H7 (cell line): Measurements from ENCODE around the gene TMEM229B. TPM values are rescaled to one million over a fixed set of nuclear protein-coding genes. Genes with fewer than 3 reads are reported as not detected.
A peak's percentile ranks its signal among the peaks of the same experiment; 100 is the strongest.

Source experiments
- DNase-seq: peaks from one replicate; pipeline ENCODE4 v3.0.0; 2012
- H3K27me3 ChIP-seq: 2 replicates; pipeline ENCODE4 v1.6.0; 2011; ENCODE audit warnings: mild to moderate bottlenecking, low read length; ENCODE audit not compliant: control insufficient read depth, insufficient read depth
- H3K36me3 ChIP-seq: replicated peaks from 2 replicates; pipeline ENCODE4 v1.5.1; 2011; ENCODE audit warnings: low read length; ENCODE audit not compliant: control insufficient read depth, insufficient read depth
- H3K4me3 ChIP-seq: 2 replicates; pipeline ENCODE4 v1.5.1; 2011; ENCODE audit warnings: low read depth, mild to moderate bottlenecking, control low read depth, low read length, moderate library complexity; ENCODE audit not compliant: insufficient read depth
- total RNA-seq: library from RNA; depleted of rRNA; stranded (reverse); fragments of >200 nt; shearing (Covaris generic); gene quantifications from 2 replicates; pipeline ENCODE4 v1.2.3, GENCODE V29; 2014

Gene TMEM229B
- total RNA-seq, 1 experiment from 2014 or later = 0.69 TPM

GRCh38 chr14:67441256-67441655, 47.3 kb downstream of the TMEM229B start:
- DNase-seq = no peak
- no peaks in the 10 kb centered on the region for H3K27me3 ChIP-seq
- no peaks in the 10 kb centered on the region for H3K36me3 ChIP-seq
- H3K4me3 ChIP-seq = no peak overlapping the region

- DNase-seq = no peak
- H3K27me3 ChIP-seq = no peaks in the 10 kb centered on the region
- H3K36me3 ChIP-seq = no peaks in the 10 kb centered on the region
- H3K4me3 ChIP-seq = no peak overlapping the region
Observed at GRCh38 chr14:67440513-67440912, 48.0 kb downstream of the TMEM229B start.

- Histone ChIP-seq H3K36me3 (no peaks in the 10 kb centered on the region), H3K27me3 (no peaks in the 10 kb centered on the region), H3K4me3 (no peak overlapping the region)
- DNase-seq = no peak
Observed at GRCh38 chr14:67438969-67439368, 49.6 kb downstream of the TMEM229B start.

- Histone ChIP-seq H3K27me3 (no peaks in the 10 kb centered on the region), H3K4me3 (no peak overlapping the region), H3K36me3 (no peaks in the 10 kb centered on the region)
- no peak for DNase-seq
Observed at GRCh38 chr14:67436006-67436866, 52.3 kb downstream of the TMEM229B start.

GRCh38 chr14:67435603-67436002, 52.9 kb downstream of the TMEM229B start:
- Histone ChIP-seq H3K4me3 (no peak overlapping the region), H3K36me3 (no peaks in the 10 kb centered on the region), H3K27me3 (no peaks in the 10 kb centered on the region)
- no peak for DNase-seq

GRCh38 chr14:67432050-67432564, 56.4 kb downstream of the TMEM229B start:
- no peaks in the 10 kb centered on the region for H3K36me3 ChIP-seq
- no peak for DNase-seq
- no peak overlapping the region for H3K4me3 ChIP-seq
- no peaks in the 10 kb centered on the region for H3K27me3 ChIP-seq

- H3K36me3 ChIP-seq = no peaks in the 10 kb centered on the region
- no peak overlapping the region for H3K4me3 ChIP-seq
- DNase-seq = no peak
- no peaks in the 10 kb centered on the region for H3K27me3 ChIP-seq
Observed at GRCh38 chr14:67429510-67430205, 58.9 kb downstream of the TMEM229B start.

- Histone ChIP-seq H3K27me3 (no peaks in the 10 kb centered on the region), H3K36me3 (no peaks in the 10 kb centered on the region), H3K4me3 (no peak overlapping the region)
- peak; percentile 41 for DNase-seq
Observed at GRCh38 chr14:67428501-67429031, 60.0 kb downstream of the TMEM229B start.

- H3K27me3 ChIP-seq = no peaks in the 10 kb centered on the region
- peak; percentile 87 for DNase-seq
- no peak overlapping the region for H3K4me3 ChIP-seq
- H3K36me3 ChIP-seq = no peaks in the 10 kb centered on the region
Observed at GRCh38 chr14:67426983-67427606, 61.4 kb downstream of the TMEM229B start.

GRCh38 chr14:67426161-67426560, 62.4 kb downstream of the TMEM229B start:
- no peak for DNase-seq
- Histone ChIP-seq H3K4me3 (no peak overlapping the region), H3K36me3 (no peaks in the 10 kb centered on the region), H3K27me3 (no peaks in the 10 kb centered on the region)

- Histone ChIP-seq H3K36me3 (no peaks in the 10 kb centered on the region), H3K27me3 (no peaks in the 10 kb centered on the region), H3K4me3 (no peak overlapping the region)
- no peak for DNase-seq
Observed at GRCh38 chr14:67425608-67426007, 62.9 kb downstream of the TMEM229B start.

- H3K4me3 ChIP-seq = no peak overlapping the region
- no peaks in the 10 kb centered on the region for H3K36me3 ChIP-seq
- no peak for DNase-seq
- H3K27me3 ChIP-seq = no peaks in the 10 kb centered on the region
Observed at GRCh38 chr14:67424539-67424938, 64.0 kb downstream of the TMEM229B start.

GRCh38 chr14:67423424-67423823, 65.1 kb downstream of the TMEM229B start:
- no peak overlapping the region for H3K4me3 ChIP-seq
- no peaks in the 10 kb centered on the region for H3K36me3 ChIP-seq
- no peaks in the 10 kb centered on the region for H3K27me3 ChIP-seq
- no peak for DNase-seq

- H3K4me3 ChIP-seq = no peak overlapping the region
- no peaks in the 10 kb centered on the region for H3K36me3 ChIP-seq
- H3K27me3 ChIP-seq = no peaks in the 10 kb centered on the region
- no peak for DNase-seq
Observed at GRCh38 chr14:67421356-67422224, 66.9 kb downstream of the TMEM229B start.
